GM12874 (cell line): ENCODE data around the gene FAM78A.

Experiments
- TF ChIP-seq, protein P1 (sequence below): IDR thresholded peaks from 2 replicates; pipeline ENCODE4 v1.5.1; 2011; ENCODE audit warnings: low read depth, mild to moderate bottlenecking, control low read depth, low read length, moderate library complexity; ENCODE audit not compliant: insufficient read depth

FAM78A gene

DNA sequence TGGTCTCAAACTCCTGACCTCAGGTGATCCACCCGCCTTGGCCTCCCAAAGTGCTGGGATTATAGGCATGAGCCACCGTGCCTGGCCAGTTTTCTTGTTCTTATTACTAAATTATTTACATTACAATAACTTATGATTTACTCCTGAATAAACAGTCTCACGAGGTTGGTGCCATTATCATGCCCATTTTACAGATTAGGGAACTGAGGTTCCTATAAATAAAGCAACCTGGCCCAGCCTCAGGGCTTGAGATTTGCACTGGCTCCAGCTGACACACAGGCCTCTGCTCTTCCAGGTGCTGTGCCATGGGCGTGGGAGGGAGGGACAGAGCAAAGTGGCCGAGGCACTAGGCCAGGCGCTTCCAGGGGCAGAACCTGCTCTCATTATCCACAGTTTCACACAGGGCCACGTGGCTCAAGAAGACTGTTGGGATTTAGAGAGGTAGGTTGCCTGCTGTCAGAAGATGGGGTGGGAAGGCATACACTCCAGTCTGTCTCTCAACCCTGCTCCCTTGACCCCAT lies 15.5 kb upstream of the FAM78A start:
- TF ChIP-seq, protein P1, sequence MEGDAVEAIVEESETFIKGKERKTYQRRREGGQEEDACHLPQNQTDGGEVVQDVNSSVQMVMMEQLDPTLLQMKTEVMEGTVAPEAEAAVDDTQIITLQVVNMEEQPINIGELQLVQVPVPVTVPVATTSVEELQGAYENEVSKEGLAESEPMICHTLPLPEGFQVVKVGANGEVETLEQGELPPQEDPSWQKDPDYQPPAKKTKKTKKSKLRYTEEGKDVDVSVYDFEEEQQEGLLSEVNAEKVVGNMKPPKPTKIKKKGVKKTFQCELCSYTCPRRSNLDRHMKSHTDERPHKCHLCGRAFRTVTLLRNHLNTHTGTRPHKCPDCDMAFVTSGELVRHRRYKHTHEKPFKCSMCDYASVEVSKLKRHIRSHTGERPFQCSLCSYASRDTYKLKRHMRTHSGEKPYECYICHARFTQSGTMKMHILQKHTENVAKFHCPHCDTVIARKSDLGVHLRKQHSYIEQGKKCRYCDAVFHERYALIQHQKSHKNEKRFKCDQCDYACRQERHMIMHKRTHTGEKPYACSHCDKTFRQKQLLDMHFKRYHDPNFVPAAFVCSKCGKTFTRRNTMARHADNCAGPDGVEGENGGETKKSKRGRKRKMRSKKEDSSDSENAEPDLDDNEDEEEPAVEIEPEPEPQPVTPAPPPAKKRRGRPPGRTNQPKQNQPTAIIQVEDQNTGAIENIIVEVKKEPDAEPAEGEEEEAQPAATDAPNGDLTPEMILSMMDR, result no peak

DNA sequence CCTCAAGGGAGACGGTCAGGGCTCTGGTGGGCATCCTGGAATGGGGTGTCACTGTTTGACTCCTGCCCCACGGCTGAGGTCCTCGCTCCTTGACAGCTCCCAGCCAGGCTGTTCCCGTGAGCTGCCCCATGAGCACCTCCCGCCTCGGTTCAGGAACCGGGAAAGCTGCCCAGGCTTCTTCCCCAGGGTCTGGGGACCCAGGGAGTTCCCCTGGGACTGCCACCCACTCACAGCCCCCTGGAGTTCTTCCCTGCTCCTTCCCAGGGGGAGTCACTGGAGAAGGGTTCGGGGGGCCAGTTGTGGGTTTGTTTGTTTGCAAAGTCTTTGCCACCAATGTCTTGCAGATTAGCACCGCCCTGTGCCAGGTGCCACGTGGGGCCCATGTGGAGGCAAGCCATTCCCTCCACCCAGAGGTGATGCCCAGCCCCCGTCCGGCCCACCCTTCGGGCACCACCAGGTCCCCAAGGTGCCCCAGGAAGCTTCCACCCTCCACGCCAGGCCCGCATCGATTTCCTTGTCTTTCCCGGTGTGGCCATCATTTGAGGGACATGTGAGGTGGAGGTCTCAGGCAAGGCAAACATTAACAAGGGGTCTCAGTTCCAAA lies 14.6 kb upstream of the FAM78A start:
- TF ChIP-seq, protein P1, result no peak

DNA sequence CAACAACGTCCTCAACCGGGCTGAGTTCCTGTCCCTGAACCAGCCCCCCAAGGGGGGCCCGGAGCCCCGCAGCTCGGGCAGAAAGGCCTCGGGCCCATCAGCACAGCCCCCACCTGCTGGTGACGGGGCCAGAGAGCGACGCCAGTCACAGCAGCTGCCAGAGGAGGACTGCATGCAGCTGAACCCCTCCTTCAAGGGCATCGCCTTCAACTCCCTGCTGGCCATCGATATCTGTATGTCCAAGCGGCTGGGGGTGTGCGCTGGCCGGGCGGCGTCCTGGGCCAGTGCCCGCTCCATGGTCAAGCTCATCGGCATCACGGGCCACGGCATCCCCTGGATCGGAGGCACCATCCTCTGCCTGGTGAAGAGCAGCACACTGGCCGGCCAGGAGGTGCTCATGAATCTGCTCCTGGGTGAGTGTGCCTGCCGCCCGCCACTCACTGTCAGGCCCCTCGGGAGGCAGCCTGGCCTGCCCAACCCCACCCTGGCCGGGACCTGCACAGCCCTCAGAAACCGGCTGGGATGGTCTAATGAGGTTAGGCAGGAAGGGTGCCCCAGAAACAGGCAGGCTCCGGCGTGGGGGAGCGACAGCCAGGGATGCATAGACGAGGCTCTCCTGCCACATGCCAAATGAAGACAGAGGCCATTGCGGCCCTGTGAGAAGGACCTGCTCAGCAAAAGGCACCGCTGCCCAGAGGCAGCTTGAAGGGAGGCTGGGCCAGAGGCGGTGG lies 13.9 kb upstream of the FAM78A start:
- TF ChIP-seq, protein P1, result no peak

DNA sequence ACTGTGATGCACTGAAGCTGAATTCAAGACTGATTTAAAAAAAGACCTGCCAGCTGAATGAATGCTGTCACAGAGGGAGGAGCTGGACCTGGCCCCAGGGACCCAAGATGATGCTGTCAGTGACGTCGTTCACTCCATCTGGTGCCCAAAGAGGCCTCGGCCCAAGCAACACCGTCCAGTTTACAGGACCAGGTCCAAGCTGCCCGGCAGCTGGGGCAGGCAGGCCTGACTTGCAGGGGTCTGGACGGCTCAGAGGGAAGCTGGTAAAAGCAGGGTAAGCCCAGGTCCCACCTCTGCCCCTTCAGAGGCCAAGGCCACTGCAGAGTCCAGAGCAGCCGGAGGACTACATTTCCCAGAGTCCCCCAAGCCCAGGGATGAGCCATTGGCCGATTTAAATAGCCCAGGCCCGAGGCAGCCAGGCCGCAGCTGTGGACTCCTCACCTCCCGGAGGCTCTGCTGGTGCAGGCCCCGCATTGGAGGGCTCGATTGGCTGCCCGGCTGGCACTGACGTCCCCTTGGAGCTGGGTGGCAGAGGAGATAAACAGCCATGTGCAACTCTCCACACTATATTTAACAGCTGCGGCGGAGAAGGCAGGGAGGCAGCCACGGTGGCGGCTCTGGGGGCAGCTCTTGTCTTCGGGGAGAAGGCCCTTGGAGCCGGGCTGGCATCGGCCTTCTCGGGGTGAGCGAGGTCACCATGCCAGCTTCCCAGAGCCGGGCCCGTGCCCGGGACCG lies 13.2 kb upstream of the FAM78A start, which contains the start of gene PLPP7:
Gene PLPP7 (plus strand): TSS at position 423 of the 735 bp plus-strand sequence. CDS start 275 bp downstream, at position 698.
- TF ChIP-seq, protein P1, result no peak

DNA sequence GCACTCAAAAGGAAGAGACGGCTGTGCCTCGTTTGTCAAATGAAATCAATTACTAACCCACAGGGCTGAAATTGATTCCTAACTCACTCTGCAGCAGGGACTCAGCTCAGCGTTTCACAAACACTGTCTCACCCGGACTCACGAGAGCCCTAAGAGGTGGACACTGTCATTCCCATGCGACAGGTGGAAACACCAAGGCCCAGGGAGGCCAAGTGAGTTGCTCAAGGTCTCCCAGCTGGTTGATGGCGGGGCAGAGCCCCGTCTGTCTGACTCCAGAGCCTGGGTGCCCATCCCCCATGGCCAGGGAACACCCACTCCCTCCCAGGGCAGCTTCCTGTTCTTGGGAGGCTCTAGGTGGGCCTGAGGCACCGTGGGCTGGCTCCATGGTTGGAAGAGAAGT lies 11.9 kb upstream of the FAM78A start:
- TF ChIP-seq, protein P1, result no peak

DNA sequence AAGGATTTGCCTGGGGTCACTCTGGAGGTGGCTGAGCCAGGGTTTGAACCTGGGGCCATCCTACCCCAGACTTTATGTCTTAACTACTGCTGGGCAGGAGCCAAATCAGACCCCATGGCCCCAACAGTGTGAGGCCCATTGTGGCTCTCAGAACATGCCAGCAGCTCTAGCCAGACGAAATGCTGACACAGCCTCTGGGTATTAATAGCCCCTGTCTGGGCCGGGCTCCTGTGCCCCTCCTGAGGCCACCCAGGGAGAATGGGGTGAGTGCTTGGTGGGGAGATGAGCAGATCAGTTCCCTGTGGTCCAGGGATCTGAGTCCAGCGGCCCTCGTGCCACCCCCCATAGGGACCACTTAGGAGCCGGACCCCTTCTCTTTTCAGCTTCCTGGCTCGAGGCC lies 11.0 kb upstream of the FAM78A start:
- TF ChIP-seq, protein P1, result no peak

DNA sequence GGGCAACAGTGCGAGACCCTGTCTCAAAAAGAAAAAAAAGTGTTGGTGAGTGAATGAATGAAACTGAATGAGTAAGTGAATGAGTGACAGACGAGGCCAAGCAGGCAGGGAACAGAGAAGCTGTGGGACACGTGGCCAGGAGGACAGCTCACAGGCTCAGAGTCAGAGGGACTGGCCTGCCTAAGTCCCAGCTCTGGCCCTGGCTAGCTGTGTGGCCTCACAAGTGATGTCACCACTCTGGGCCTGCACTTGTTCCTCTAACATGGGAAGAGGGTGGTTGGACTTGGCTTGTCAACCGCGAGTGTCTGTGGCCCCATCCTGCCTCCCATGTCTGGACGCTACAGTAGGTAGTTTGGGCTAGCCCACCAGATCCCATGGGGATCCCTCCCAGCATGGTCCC lies 8.5 kb upstream of the FAM78A start:
- TF ChIP-seq, protein P1, result no peak
